GM13977 (cell line): ENCODE data around the gene POLR1D.

Source experiments
- DNase-seq: peaks from one replicate; pipeline ENCODE4 v3.0.0; 2012; ENCODE audit warnings: low spot score
- CTCF ChIP-seq: IDR thresholded peaks from 2 replicates; pipeline ENCODE4 v1.5.1; 2012; ENCODE audit warnings: mild to moderate bottlenecking, control low read depth; ENCODE audit not compliant: insufficient read depth; ENCODE audit errors: extremely low read depth, missing control alignments
- in situ Hi-C: fragments of 300-500 bp; cut with MboI; formaldehyde crosslinking; loops from one replicate; pipeline ENCODE4 v1.12.0; 2022; ENCODE audit warnings: low sequenced_read_pairs, low pct_unique_long_range_greater_than_20kb, mixed read lengths, inconsistent platforms; ENCODE audit not compliant: unreplicated experiment

POLR1D gene

GRCh38 chr13:27631156-27631555, 9.5 kb downstream of the POLR1D start:
- TF ChIP-seq CTCF: no peak
- in situ Hi-C loops: no loop called here
- no peak for DNase-seq

GRCh38 chr13:27631665-27632064, 10.0 kb downstream of the POLR1D start:
- no peak for TF ChIP-seq CTCF
- in situ Hi-C loops: no loop called here

GRCh38 chr13:27632214-27632613, 10.5 kb downstream of the POLR1D start:
- in situ Hi-C loops: no loop called here
- no peak for DNase-seq
- TF ChIP-seq CTCF: no peak

More at GRCh38 chr13:27631665-27632064, 10.0 kb downstream of the POLR1D start:
- no peak for DNase-seq

- in situ Hi-C loops: no loop called here
- no peak for DNase-seq
- TF ChIP-seq CTCF: no peak
These were observed 11.0 kb downstream of the POLR1D start for GRCh38 chr13:27632648-27633047.

GRCh38 chr13:27634231-27634630, 12.5 kb downstream of the POLR1D start:
- no peak for TF ChIP-seq CTCF
- in situ Hi-C loops: no loop called here
- no peak for DNase-seq

- DNase-seq: no peak
- no peak for TF ChIP-seq CTCF
- in situ Hi-C loops: no loop called here
These were observed 13.1 kb downstream of the POLR1D start for GRCh38 chr13:27634791-27635190.

GRCh38 chr13:27635266-27635665, 13.6 kb downstream of the POLR1D start:
- in situ Hi-C loops: no loop called here
- no peak for TF ChIP-seq CTCF
- DNase-seq: no peak
